GM21447 (cell line): ENCODE results near the gene CDKL1.
"Not testable (repeated sequence)": the region's sequence is repeated elsewhere in the genome, so short reads cannot be mapped to it uniquely, and the experiment has no call there.

Experiments
- ATAC-seq: cut with Tn5 transposase; IDR thresholded peaks from one replicate; pipeline ENCODE4 v1.9.1; 2021; ENCODE audit not compliant: unreplicated experiment

Gene CDKL1

DNA sequence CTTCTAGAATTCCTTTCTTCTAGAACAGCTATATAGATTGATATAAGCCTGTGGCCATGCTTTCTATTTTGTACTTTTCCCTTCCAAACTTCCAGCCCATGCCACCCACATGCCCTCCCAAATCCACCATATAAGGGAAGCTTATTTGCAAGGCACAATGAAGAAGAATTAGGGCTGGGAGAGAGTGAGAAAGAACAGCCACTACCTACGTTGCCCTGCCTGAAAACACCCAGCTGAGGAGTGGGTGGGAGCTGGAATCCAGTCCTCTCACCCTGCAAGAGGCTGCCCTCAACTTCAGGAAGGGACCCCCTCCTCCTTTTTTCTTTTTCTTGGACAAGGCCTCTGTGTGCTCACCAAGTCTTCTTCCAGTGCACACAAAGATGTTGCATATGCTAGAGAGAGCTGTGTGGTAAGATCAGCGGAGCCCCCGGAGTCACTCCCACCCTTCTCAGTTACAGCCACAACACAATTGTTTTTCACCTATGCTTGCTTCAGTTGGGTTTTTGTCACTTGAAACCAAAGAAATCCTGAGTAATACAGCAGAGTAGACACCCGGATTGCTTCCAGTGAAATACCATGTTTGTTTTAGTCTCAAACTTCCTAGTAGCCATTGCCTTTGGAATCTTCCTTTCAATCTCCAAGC is 38.8 kb downstream of the CDKL1 start:
- ATAC-seq: no peak

GRCh38 chr14:50357124-50357523 is 39.6 kb downstream of the CDKL1 start:
- ATAC-seq: no peak

GRCh38 chr14:50356283-50356682 is 40.4 kb downstream of the CDKL1 start:
- not testable (repeated sequence) for ATAC-seq

GRCh38 chr14:50355692-50356091 is 41.0 kb downstream of the CDKL1 start:
- ATAC-seq: no peak

DNA sequence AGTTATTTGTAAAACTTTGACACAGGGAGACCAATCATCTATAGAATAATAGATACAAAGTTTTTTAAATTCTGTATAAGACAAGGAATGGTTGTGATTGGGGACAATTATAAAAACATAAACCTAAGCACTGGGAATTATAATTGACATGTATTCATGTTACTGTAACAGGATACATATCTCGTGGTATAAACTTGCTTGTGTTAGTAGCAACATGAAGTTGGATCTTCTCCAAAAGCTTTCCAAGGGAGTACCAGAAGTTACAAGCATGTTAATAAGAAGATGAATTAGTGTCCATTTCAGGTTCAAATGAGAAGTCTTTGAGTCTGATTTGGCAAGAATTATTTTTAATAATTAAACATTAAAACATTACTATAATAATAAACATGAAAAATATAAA is 42.2 kb downstream of the CDKL1 start:
- no peak for ATAC-seq

DNA sequence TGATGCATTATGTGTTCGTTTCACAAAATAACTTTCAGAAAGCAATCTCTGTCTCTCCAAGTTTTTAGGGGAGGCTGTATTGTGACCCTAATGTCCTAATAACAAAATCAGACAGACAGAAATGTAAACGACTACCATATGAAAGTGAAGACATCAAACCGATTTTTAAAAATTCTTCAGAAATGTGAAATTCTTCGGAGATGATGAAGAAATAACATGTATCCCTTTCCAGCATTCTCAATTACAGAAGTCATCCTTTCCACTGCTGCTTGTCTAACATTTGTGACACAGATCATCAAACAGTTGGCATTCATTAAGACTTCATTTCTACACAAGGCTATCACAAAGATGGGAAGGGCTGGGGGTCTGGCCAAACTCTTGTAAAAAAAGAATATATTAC is 43.6 kb downstream of the CDKL1 start:
- ATAC-seq: no peak

DNA sequence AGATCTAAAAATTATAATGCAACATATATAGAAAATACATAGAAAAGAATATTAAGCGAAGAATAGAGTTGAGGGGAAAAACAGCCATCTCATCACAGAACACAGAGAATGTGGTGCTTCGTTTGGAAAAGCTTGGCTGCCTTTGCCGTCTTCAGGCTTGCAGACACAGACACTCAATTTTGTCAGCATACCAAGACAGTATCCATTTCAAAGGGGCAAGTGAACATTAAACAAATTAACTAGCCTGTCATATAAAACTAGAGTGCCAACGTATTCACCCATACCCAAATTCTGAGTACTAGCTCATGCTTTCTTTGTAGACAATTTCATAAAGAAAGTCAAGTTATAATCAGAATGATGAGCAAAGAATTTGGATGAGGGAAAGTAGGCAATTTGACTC is 44.1 kb downstream of the CDKL1 start:
- no peak for ATAC-seq

DNA sequence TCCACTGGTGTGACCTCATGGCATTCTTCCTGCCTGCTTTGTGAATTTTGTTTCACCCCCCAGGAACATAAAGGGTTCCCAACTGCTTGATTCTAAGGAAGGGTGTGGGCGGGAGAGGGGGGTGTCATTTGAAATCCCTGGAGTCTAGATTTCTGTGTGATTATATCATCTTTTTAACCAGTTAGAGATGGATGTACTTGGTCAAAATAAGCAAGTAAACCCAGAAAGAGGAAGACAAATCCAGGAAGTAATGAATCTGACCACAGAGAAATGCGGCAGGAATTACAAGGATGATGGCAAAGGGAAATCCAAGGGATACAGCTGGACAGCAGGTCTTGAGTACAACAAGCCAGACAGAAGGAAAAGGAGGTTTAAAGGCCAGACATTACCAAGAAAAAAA is 45.7 kb downstream of the CDKL1 start:
- ATAC-seq: no peak

GRCh38 chr14:50348933-50349332 is 47.7 kb downstream of the CDKL1 start:
- no peak for ATAC-seq

GRCh38 chr14:50347521-50347920 is 49.2 kb downstream of the CDKL1 start:
- no peak for ATAC-seq

DNA sequence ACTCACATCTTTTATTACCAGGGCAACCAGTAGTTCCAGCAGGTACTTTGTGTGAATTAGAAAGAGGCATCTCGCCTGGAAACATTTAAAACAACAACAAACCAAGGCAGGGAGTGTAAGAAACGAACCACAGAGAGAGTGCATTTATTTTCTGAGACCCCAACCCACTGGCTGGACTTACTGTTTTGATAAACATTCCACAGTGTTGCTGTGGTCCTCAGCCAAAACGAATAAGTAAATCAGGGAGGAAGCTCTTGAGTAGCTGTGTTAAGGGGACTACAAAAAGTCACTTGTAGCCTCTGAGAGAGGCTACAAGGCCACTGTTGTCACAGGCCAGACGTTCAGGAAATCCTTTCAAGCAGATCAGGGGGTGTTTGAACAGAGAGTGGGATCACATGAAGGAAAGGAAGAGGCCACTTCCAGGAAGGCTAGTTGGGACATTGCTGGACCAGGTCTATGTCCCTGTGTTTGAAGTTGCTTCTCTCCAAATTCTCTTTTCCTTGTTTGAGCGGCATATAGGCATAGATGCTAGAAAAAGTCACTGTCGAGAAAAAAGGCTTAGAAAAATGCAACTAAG is 50.7 kb downstream of the CDKL1 start:
- no peak for ATAC-seq

DNA sequence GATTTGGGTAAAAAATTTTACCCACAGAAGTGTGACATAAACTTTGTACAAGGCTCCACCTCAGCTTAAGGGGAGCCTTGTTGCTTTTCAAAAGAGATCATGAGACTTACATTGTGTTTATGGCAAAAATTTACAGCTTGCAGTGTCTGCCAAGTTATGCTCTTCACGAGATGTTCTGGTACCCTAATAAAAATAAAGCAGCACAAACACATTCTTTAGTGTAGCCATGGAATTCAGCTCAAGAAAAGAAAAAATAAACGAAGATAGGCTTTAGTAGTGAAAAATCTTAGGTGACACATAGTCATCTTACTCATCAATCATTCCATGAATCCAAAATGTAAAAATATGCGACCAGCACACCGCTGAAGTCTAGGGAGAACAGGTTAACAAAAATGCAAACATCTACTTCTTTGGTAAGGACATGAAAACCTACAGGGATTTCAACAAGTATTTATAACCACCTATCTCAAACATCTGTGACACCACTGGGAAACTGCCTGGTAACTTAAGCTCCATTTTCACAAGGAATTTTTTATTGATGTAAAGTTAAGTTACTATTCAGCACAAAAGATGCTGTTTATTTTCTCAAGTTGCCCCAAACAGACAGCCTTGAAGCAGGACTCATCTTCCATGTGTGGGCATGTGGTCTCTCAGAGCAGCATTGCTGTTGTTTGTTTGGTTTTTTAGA is 51.7 kb downstream of the CDKL1 start:
- no peak for ATAC-seq

DNA sequence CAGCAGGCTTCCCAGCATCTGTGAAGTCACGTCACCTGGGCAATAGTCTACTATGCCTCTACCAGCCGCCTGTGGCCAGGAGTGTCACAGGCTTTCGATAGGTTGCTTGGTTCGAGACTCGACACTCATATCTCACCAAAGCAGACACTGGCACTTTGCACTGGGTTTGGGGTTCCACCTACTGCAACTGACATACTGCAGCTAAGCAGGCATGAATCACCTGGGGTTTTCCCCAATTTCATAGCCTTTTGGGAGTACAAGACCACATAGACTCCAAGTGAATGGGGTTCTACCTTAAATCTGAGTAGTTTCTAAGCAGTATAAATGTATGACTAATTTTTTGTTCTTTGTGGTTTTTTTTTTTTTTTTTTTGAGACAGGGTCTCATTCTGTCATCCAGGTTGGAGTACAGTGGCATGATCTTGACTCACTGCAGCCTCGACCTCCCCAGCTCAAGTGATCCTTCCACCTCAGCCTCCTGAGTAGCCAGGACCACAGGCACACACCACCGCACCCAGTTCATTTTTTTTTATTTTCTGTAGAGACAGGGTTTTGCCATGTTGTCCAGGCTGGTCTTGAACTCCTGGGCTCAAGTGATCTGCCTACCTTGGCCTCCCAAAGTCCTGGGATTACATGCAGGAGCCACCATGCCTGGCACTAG is 52.4 kb downstream of the CDKL1 start:
- ATAC-seq: peak; percentile 84

- no peak for ATAC-seq
Observed at GRCh38 chr14:50343434-50343833, 53.2 kb downstream of the CDKL1 start.

- peak; percentile 51 for ATAC-seq
Observed at GRCh38 chr14:50342221-50343078, 54.2 kb downstream of the CDKL1 start.

DNA sequence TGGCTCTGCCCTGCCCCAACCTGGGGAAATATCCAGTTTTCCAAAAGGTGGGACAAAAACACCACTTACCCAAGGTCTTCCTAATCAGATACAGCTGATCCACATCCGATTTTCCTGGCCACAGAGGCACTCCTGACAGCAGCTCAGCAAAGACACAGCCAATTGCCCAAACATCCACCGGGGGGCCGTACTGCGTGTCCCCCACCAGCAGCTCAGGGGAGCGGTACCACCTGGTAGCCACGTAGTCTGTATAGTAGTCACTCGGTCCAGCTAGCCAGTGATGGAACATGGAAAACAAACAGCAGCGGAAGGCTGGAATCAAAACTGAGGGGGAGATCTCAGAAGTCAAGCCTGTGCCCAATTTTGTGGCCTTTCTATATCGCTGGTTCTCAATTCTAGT is 55.7 kb downstream of the CDKL1 start:
- ATAC-seq: no peak

DNA sequence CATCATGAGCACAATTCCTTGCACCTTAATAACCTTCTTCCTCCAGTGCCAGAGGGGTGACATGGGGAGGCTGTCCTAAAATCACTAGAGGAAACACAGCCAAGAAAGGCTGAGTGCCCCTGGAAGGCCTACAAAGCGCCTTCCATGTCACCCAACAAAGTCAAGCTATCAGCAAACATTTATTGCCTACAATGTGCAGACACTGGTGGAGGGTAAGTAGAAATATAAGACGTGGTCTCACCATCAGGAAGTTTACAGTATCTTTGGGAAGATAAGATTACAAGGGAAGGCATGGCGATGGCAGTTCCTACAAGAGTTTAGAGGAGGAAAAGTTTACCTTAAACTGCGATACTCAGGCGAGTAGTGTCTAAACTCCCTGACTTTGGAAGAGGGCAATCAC is 56.6 kb downstream of the CDKL1 start:
- no peak for ATAC-seq

DNA sequence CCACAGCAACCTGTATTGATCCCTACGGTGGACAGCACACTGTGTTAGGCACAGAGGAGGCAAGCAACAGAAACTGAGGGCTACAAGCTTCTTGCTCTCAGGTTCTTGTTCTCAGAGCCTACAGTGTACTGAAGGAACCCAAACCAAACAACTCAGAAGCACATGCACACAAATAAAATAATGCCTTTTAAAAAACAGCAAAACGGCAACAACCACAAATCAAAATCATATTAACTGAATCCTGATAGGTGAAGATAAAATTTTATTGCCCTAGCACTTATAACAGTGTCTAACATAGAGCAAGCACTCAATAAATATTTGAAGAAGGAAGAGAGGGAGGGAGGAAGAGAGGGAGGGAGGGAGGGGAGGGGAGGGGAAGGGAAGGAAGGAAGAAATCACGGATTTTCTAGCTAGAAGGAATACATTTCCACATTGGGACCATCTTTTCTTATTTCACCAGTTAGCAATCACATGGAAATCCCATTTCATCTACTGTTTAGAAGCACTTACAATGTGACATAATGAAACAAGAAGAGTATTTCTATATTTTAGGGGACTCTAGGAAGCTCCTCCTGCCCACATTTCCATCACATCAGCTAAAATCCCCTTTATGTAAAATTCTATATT is 57.4 kb downstream of the CDKL1 start:
- no peak for ATAC-seq

GRCh38 chr14:50338587-50338986 is 58.1 kb downstream of the CDKL1 start:
- no peak for ATAC-seq

DNA sequence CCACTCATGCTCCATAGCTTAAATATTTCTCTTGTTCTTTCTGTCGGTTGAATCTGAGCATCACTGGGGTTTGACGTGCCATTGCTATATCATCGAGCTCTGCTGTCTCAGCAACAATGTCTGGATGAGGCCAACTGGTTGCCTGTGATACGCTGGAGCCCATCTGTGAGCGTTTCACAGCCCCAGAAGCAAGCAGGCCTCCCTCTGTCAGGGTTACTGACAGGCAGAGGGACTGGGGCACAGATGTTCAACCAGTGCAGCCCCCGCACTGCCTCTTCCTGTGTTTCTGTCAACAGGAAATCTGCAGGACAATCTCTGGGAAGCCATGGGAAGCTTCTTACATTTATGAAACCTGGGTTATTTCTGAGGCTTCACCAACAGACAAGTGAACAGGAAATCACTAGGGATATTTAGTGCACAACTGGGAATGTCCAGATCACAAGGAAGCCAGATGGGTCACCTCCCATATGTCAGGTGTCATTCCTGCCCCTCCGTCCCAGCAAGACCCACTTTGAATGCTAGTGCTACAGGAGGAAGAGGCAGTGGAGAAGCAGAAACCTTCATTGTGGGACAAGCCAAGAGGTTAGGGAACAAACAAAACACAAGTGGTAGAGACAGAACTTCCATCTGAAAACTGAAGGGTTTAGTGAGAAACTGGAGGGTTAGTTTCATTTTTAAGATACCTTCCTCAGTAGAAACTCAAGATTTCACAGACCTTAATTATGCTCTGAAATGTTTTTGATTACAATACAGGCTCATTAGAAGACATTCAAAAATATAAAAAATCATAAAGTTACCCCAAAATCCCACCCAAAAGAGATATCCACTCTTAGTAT is 60.5 kb downstream of the CDKL1 start:
- no peak for ATAC-seq
